ENCODE measurements around the gene C18orf63.

Gene C18orf63

DNA sequence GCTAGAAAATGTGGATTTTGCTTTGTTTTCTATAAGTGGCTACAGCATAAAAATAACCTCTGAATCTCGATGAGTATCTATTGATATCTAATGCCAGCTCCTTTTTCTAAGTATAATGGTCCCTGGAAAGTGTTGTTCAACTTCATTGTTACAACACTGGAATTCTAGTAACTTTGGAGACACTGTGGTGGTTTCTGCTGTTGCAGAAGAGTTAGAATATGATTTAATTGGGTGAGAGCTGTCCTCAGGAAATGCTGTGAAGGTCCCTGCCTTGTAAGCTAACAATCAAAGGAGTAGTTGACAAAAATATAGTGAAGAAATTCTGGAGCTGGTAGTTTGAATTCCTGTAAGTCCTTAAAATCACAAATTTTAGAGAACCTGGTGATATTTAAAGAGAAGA, 62.1 kb downstream of the C18orf63 start:
- no peak for DNase-seq (ENCODE audit: low read depth)

DNA sequence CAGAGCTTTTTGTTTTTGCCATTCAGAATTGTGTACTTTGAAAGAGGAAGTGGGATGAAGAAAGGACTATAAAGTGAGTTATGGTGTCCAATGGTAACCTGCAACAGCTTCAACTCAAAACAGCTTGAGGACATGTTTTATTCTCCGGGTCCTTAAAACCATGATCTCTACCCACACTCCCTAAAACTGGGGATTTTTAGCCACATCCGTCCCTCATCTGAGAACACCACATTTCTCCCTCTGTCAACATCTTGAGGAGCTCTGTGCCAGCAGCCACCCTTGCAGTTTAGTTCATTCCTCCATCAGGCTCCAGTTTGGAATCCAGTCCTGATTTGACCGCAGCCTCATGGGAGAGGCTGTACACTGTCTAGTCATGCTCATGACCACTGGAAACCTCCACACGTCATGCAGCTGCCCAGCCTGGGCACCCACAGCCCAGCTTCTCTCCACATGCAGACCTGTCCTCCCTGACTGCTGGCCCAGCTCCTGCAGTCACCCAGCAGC, 62.6 kb downstream of the C18orf63 start:
- no peak for DNase-seq (ENCODE audit: low read depth)

DNA sequence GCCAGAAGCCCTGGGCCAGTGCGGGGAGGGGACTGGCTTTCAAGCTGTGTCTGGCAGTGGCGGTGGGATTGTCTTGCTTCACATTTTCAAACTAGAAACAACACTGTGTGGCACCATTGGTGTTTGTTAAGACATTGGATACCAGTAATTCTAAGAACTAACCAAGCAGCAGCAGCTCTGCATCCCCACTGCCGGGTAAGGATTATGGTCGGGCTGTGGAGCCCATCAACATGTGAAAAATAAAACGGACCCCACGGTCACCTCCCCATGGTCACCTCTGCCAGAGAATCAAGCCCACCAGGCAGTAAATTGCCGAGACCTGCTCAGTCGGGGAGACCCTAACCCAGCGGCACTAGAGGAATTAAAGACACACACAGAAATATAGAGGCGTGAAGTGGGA, 65.3 kb downstream of the C18orf63 start:
- DNase-seq (ENCODE audit: low read depth) = no peak

DNA sequence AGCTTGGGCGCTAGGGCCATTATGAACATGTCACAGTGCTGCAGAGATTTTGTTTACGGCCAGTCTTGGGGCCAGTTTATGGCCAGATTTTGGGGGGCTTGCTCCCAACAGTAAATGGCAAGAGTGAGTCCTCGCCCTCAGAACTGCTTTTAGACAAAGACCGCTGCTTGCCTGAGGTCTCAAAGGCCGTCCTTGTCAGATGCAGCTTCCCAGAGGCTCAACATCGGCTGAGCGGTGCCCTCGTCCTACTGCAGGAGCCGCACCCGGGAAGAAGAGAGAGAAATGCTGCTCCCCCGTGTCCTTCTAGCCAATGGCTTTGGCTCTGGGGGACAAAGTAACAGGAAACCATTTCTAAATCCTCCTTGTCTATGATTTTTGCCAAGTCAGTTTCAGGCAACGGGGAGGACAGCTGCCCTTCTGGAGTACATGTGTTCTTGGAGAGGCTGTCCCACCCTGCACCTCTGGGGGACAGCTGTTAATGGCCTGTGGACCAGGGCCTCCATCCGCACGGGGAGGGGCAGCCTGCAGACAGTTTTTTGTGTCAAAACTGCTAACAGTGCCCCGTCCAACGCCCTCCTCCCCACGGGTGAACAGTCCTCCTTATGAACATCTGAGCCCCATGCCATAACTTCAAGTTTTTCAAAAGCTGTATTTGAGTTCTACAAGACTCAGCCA, 66.1 kb downstream of the C18orf63 start:
- no peak for DNase-seq (ENCODE audit: low read depth)

DNA sequence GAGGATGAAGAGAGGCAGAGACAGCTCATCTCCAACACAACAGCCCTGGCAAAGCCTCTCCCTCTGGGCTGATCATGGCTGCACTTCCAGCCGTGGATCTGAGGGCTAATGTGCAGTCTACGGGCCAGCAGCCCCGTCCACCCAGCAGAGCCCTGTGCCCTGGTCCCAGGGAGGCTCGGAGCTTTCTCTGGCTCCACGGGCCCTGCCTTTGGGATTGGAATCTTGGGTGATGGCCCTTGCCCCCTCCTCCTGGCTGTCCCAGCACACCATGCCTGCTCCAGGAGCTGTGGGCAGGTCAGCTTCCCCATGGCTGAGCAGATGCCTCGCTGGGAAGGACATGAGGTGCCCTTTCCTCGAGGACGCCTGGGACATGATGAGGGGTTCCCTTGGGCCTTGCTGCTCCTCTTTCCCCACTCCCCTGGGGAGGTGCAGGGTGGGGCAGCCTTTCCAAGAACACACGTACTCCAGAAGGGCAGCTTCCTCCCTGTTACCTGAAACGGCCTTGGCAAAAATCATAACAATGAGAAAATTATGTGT, 66.9 kb downstream of the C18orf63 start:
- no peak for DNase-seq (ENCODE audit: low read depth)

DNA sequence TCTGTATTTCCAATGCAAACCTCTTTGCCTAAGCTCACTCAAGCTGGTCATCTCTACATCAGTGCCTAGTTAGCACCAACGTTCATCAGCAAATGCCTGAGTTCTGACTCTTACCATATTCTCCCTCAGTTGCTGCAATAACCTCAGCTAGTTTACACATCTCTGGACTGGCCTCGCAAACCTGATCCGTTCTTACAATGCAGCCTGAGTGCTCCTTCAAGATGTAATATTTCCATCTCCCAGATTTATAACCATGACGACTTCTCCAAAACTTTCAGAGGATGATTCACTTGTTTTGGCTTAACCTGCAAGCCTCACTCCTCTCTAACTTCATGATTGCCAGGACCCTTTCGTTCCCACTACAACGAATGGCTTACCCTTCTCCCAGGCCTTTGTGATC, 71.7 kb downstream of the C18orf63 start:
- DNase-seq (ENCODE audit: low read depth) = no peak

DNA sequence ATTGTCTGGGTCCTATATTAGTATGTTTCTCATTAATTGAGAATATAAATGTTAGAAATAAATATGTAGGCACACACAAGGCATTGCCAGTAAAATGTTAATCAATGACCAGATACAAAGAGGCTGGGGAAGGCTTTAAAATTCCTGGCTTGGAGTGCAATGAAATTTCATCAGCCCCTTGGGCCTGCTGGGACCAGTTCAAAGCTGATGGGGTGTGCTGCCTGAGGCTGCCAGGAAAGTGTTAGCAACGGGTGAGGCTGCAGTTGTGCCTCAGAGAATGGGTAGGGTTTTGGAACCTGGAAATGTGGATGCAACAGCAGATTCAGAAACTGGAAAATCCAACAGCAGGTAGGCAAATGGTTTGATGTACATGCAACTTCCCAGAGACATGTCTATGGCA, 72.6 kb downstream of the C18orf63 start:
- no peak for DNase-seq (ENCODE audit: low read depth)

DNA sequence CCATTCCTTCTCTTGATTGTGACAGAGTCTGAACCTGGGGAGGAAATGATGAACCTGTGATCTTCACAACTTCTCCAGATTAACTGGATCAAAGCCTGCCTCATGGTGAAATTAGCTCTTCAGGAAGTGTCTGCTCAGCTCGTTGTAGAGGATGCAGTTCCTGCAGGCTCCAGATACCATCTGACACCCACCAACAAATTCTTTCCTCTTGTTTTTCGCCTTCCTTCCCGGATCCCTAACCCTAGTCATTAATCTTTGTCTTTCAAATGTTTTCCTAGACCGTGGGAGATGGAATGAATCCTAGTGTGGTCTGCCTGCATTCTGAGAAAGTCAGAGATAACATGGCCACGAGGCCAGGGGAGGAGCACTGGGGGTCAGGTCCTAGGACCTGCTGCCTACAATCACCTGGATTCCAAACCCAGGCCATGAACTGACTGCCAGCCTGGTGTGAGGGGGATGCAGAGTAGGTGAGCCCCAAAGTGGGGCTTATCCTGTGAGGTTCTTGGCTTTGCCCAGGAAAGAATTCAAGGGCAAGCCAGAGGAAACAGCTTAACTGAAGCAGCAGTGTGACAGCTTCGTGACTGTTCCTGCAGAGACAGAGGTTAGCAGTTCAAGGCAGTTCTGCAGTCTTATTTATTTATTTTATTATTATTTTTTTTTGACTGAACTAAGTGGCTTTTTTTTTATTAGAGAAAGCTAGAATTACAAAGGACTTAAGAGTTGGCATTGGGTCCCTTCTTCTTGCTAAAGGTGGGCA, 73.7 kb downstream of the C18orf63 start:
- no peak for DNase-seq (ENCODE audit: low read depth)

DNA sequence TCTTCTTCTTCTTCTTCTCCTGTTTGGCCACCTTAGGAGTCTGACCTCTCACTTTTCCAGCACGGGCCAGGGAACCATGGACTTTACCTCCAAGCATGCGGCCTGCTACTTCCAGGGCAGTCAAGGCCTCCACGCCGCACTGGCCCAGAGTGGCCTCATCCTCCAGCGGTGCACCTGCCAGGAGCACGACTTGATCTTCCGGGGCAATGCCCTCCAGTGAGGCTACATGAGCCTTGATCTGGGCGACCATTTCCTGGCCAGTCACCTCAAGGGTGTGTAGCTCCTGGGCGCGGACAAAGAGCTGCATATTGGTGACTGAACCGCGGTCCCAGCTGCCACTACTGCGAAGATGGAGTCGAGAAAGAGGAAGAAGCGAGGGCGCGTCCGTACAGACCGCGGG, 74.4 kb downstream of the C18orf63 start:
- DNase-seq (ENCODE audit: low read depth) = no peak

DNA sequence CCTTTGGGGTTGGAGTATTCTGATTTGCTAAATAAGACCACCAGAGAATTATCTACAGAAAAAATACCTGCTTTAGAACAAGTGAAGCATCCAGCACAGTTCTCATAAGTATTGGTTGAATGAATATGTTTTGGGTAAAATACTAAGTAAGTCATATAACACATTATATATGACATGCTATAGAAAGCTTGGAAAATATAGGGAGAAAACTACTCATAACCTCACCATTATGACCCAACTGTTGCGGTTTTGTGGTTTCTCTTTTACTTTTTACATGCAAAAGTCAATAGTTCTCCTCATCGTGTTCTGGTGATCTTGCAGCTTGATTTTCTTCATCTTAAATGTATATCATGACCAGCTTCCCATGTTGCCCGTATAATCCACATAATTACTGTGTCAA, 75.3 kb downstream of the C18orf63 start:
- DNase-seq (ENCODE audit: low read depth) = no peak

DNA sequence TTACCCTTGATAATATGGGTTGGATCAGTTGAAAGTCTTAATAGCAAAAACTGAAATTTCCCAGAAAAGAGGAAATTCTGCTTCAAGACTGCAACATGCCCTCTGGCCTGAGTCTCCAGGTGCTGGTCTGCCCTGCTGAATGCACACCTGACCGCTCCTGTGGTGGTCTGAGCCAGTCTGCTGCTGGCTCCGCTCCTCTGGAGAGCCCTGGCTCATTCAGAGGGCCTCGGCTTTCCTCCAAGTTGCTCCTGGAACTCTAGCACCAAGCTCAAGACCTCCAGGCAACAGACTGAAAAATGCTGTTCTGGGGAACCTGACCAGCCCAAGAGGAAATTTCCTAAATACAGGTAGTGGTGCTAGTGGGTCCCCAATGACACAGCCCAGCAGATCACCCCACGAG, 76.7 kb downstream of the C18orf63 start:
- no peak for DNase-seq (ENCODE audit: low read depth)

DNA sequence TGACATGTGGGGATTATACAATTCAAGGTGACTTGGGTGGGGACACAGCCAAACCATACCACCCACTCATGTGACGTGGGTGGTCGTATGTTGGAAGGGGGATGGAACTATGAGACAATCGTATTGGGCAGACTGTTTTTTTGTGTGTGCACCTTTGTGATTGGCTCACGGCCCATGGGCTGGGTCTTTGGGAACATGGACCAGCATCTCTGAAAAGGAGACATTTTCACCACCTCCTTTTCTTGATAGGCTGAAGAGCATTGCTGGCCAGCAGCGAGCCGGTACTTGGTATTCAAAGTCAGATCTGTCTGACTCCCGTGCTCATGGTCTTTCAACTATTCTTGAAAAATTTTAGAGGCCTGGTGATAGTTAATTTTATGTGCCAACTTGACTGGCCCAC, 79.4 kb downstream of the C18orf63 start:
- no peak for DNase-seq (ENCODE audit: low read depth)

DNA sequence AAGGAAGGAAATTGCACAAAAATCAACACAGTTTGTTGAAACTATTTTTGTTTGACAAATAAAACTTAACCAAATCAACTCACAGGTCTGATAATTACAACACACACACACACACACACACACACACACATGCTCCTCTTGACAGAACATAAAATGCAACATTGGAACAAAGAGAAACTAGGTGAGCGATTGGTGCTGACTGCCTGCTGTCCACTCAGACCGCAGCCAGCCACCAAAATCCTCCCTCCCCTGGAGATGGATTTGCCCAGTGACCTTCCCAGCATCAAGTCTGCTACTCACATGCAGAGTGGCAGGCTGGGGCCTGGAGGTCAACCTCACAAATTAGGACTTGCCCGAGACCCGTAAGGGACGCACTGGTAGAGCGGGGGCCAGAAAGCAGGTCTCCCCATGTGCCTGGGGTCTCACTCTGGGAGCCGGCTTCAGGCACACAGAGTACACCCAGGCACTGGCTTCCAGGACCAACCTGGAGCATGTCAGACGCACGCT, 80.1 kb downstream of the C18orf63 start:
- DNase-seq (ENCODE audit: low read depth) = no peak

DNA sequence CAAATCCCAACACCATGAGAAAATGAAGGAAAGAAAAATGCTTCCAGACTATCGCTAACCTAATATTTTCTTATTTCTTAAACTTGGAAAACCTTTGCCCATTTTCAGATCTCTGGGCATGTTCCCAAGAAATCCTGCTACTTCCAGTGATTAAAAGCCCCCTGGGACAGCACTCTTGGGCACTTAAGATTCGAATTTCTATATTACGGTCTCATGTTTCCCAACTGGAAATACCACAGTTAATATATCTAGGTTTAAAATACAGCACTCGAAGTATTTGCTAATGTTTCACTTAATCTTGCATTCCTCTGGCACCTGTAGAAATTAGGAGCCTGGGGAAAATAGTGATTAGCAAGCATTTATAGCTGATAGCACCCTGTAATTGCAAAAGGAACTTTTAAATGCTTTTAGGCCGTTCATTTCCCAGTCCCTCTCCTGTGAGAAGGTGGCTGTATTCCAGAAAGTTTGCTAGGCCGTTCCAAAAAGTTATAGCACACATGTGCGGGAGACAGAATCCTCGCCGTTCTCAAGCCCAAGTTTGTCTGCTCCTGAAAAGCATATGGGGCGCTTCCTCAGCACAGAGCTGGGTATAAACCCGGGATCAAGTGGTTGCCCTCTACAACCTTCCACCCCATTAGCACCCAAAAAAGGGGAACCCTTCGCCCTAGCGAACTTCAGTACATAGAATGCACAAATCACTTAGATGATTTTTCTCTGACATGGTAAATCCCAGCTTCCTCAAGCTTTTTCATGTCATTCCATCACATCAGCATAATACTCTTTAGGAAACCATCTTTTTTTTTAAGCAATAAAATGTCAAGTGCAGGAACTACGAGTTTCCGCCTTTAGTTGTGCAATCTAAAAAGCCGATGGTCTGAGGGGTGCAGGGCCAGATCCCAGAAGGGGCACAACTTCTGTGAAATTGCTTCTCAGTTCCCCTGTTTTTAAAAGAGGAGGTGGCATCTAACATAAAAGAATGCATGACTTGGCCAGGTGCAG, 80.8 kb downstream of the C18orf63 start:
- no peak for DNase-seq (ENCODE audit: low read depth)

DNA sequence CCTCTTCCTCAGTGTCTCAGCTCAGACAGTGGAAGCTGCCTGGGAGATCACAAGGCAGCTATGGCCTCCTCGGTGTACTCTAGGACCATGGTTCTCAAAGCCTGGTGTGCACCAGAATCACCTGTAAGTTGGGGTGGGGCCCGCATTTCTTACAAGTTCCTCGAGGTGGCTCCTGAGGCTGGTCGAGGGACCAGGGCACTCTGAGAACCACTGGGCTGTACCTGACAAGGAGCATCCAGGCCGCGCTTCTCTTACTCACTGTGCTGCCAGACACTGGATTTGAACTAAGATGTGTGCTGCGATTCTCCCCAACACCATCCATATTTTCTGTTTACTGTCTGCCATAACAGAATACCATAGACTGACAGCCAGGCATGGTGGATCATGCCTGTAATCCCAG, 81.9 kb downstream of the C18orf63 start:
- no peak for DNase-seq (ENCODE audit: low read depth)

DNA sequence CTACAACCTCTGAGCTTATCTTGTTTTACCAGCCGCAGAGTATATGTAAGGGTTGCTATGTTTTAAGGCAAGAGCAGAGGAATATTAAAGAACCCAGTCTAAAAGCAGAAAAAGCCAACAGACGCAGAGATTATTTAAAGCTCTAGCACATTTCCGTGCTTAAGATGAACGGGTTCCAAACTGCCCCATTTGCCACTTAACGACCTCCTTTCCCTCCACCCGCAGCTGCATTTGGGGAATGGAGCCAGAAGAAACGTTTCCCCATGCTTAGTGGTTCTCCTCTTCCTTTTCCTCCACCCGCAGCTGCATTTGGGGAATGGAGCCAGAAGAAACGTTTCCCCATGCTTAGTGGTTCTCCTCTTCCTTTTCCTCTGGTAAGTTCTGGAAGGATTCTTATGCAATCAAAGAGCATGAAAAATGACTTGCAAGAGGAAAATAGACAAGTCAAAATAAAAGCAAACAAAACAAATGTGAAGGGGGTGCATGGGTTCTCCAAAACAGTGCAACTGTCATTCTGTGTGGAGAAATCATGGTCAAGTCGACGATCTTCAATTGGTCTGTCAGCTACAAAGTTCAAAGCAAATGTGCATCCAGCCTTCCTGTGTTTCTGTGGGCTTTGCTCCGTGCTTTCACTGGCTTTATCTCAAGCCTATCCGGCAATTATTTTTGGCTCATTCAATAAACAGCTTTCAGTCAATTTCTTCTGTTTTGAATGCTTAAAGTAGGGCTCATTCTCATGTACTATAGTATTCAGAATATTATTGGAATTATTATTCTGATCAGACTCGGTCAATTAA, 83.7 kb downstream of the C18orf63 start:
- no peak for DNase-seq (ENCODE audit: low read depth)

DNA sequence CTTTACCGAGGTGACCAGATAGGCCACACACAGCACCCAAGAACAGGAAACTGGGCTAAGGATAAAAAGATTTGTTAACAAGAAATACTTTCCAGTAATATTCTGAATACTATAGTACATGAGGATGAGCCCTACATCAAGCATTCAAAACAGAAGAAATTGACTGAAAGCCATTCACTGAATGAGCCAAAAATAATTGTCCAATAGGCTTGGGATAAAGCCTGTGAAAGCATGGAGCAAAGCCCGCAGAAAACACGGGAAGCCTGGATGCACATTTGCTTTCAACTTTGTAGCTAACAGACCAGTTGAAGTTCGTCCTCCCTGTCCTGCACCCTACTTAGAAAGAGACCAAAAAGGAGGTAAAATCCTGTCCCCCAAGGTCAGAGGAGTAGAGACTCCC, 85.2 kb downstream of the C18orf63 start:
- no peak for DNase-seq (ENCODE audit: low read depth)

DNA sequence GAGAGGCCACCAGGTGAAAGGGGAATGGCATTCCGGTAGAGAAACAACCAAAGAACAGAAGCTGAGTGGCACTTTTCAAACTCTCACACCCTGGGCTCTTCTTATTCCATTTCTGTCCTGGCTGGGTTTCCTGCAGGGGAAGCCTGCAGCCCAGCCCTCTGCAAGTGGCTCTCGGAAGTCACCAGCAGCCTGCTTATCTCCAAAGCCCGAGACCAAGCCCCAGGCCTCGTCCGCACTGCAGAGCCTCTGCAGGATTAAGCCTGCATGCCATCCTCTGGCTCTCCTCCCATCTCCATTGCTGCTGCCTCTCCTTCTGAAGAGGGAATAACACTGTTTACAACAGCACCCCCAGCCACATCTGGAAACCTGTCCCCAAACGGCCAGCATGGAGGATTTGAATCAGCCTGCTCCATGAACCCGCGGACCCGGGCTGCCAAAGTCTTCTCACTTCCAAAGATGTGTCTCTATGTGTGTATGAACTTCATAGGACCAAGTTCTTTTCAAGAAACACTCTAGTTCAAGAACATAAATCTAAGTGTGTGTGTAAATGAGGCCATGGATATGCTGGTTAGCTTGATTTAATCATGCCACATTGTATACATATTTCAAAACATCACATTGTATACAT, 87.3 kb downstream of the C18orf63 start:
- no peak for DNase-seq (ENCODE audit: low read depth)

DNA sequence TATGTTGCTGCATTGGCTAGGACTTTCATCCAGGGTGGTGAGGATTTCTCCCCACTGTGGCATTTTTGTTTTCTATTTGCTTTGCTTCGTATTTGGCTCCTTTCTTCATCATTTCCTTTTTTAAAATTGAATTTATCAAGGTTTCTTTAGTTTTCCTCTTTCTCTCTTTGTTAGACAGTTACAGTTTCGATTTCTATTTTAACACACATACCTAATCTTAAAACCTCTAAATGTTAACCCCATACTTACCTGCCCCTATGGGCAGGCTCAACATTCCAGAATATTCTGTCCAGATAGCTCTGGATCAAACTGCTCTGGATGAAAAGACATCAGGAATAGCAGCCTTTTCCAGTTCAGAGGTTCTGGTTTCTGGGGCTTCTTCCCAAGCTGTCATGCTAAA, 92.2 kb downstream of the C18orf63 start:
- DNase-seq (ENCODE audit: low read depth) = no peak

Measured in fibroblast of the conjunctiva (primary cell).